GM10266 (cell line): ENCODE results near the gene ACOXL.

Experiments used
- DNase-seq: peaks from one replicate; pipeline ENCODE4 v3.0.0; 2012; ENCODE audit errors: extremely low spot score
- TF ChIP-seq, protein P1 (sequence below): IDR thresholded peaks from 2 replicates; pipeline ENCODE4 v1.5.1; 2012; ENCODE audit warnings: mild to moderate bottlenecking, low read depth; ENCODE audit not compliant: control insufficient read depth, insufficient read depth; ENCODE audit errors: missing control alignments

Gene ACOXL

DNA sequence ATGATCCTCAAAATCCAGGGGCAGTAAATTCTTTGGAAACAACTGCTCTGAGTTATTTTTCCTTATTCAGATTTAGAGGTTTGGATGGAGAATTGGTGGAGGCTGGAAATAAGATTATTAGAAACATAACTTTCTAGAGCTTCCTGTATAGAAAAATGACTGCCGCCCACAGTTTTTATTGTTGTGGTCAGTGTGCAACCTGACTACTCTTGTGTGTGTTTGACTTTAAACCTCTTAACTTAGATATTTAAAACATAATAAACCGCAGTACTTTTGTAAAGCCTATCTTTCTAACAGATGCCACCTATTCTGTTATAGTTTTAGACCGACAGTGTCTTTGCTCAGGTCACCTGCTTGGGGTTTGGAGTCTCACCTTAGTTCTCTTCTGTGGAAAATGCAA lies 272.9 kb downstream of the ACOXL start:
- DNase-seq = no peak
- TF ChIP-seq, protein P1, sequence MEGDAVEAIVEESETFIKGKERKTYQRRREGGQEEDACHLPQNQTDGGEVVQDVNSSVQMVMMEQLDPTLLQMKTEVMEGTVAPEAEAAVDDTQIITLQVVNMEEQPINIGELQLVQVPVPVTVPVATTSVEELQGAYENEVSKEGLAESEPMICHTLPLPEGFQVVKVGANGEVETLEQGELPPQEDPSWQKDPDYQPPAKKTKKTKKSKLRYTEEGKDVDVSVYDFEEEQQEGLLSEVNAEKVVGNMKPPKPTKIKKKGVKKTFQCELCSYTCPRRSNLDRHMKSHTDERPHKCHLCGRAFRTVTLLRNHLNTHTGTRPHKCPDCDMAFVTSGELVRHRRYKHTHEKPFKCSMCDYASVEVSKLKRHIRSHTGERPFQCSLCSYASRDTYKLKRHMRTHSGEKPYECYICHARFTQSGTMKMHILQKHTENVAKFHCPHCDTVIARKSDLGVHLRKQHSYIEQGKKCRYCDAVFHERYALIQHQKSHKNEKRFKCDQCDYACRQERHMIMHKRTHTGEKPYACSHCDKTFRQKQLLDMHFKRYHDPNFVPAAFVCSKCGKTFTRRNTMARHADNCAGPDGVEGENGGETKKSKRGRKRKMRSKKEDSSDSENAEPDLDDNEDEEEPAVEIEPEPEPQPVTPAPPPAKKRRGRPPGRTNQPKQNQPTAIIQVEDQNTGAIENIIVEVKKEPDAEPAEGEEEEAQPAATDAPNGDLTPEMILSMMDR = no peak

- no peak for DNase-seq
- TF ChIP-seq, protein P1 = no peak
Observed at GRCh38 chr2:111005821-111006220, 273.4 kb downstream of the ACOXL start.

GRCh38 chr2:111007757-111008688 lies 275.6 kb downstream of the ACOXL start:
- TF ChIP-seq, protein P1 = no peak
- no peak for DNase-seq

- TF ChIP-seq, protein P1 = no peak
- no peak for DNase-seq
Observed at GRCh38 chr2:111011218-111011617, 278.8 kb downstream of the ACOXL start.

GRCh38 chr2:111015283-111015995 lies 283.1 kb downstream of the ACOXL start:
- TF ChIP-seq, protein P1 = no peak
- DNase-seq = no peak

- TF ChIP-seq, protein P1 = no peak
- DNase-seq = no peak
Observed at GRCh38 chr2:111017034-111017622, 284.8 kb downstream of the ACOXL start.
